HG03571 (cell line): ENCODE measurements around the gene FBXL5.

Experiments used
- ATAC-seq: cut with Tn5 transposase; IDR thresholded peaks from one replicate; pipeline ENCODE4 v1.9.1; 2021; ENCODE audit not compliant: unreplicated experiment

Gene FBXL5

GRCh38 chr4:15676899-15677298 is 21.7 kb upstream of the FBXL5 start:
- ATAC-seq: no peak

GRCh38 chr4:15676039-15676438 is 20.9 kb upstream of the FBXL5 start:
- ATAC-seq: no peak

GRCh38 chr4:15675356-15675755 is 20.2 kb upstream of the FBXL5 start:
- ATAC-seq: no peak

GRCh38 chr4:15674926-15675325 is 19.8 kb upstream of the FBXL5 start:
- ATAC-seq: no peak

GRCh38 chr4:15674046-15674445 is 18.9 kb upstream of the FBXL5 start:
- ATAC-seq: no peak

GRCh38 chr4:15673337-15673736 is 18.2 kb upstream of the FBXL5 start:
- no peak for ATAC-seq

- ATAC-seq: no peak
Measured at GRCh38 chr4:15672101-15672500, 16.9 kb upstream of the FBXL5 start.

- no peak for ATAC-seq
Measured at GRCh38 chr4:15670576-15670975, 15.4 kb upstream of the FBXL5 start.

- no peak for ATAC-seq
Measured at GRCh38 chr4:15668566-15669435, 13.6 kb upstream of the FBXL5 start.

GRCh38 chr4:15667006-15667405 is 11.8 kb upstream of the FBXL5 start:
- no peak for ATAC-seq

GRCh38 chr4:15665753-15666365 is 10.7 kb upstream of the FBXL5 start:
- no peak for ATAC-seq

- no peak for ATAC-seq
Measured at GRCh38 chr4:15659768-15660570, 4.8 kb upstream of the FBXL5 start.

- no peak for ATAC-seq
Measured at GRCh38 chr4:15658781-15659180, 3.6 kb upstream of the FBXL5 start.

- no peak for ATAC-seq
Measured at GRCh38 chr4:15658136-15658770, 3.1 kb upstream of the FBXL5 start.

GRCh38 chr4:15657366-15657765 is 2.2 kb upstream of the FBXL5 start:
- no peak for ATAC-seq

- ATAC-seq: no peak
Measured at GRCh38 chr4:15656038-15656470, 897 bp upstream of the FBXL5 start.

GRCh38 chr4:15654593-15655222 is 449 bp downstream of the FBXL5 start:
- peak; percentile 49 for ATAC-seq

- ATAC-seq: peak; percentile 22
Measured at GRCh38 chr4:15653864-15654592, 1.1 kb downstream of the FBXL5 start.

GRCh38 chr4:15653420-15653819 is 1.7 kb downstream of the FBXL5 start:
- ATAC-seq: no peak

- no peak for ATAC-seq
Measured at GRCh38 chr4:15652841-15653240, 2.3 kb downstream of the FBXL5 start.
